Mesenchymal stem cell (in vitro differentiated cells and primary cell): ENCODE measurements around the gene SCIN.
"Not testable (repeated sequence)": the region's sequence is repeated elsewhere in the genome, so short reads cannot be mapped to it uniquely, and the experiment has no call there.

Experiments
- DNase-seq: peaks from one replicate; pipeline ENCODE4 v3.0.0-alpha.2; 2013
- H2AFZ ChIP-seq: one replicate; pipeline ENCODE4 v1.6.1; 2013; ENCODE audit warnings: low read depth, mild to moderate bottlenecking, control low read depth, inconsistent platforms, low read length, moderate library complexity
- H2AK5ac ChIP-seq: 2 replicates; pipeline ENCODE4 v1.6.1; 2013; ENCODE audit warnings: low read length, moderate library complexity, mild to moderate bottlenecking, inconsistent platforms; ENCODE audit not compliant: severe bottlenecking
- H2BK120ac ChIP-seq: one replicate; pipeline ENCODE4 v1.6.1; 2013; ENCODE audit warnings: low read depth, mild to moderate bottlenecking, inconsistent platforms, low read length, moderate library complexity
- H2BK12ac ChIP-seq, 2 experiments: one replicate each; pipeline ENCODE4 v1.6.1; 2013; ENCODE audit warnings: inconsistent platforms in 2 of 2, low read length in 2 of 2, mild to moderate bottlenecking in 2 of 2, moderate library complexity in 2 of 2, control low read depth in 1 of 2
- H2BK15ac ChIP-seq: one replicate; pipeline ENCODE4 v1.6.1; 2013; ENCODE audit warnings: mild to moderate bottlenecking, low read depth, inconsistent platforms; ENCODE audit not compliant: poor library complexity, severe bottlenecking
- H2BK5ac ChIP-seq: 2 replicates; pipeline ENCODE4 v1.6.1; 2013; ENCODE audit warnings: low read depth, mild to moderate bottlenecking, low read length, control low read depth, inconsistent platforms; ENCODE audit not compliant: poor library complexity, severe bottlenecking
- H3K14ac ChIP-seq, 2 experiments: one replicate each; pipeline ENCODE4 v1.6.1; 2013; ENCODE audit warnings: inconsistent platforms in 2 of 2, low read length in 2 of 2, control low read depth in 1 of 2, mild to moderate bottlenecking in 1 of 2, moderate library complexity in 1 of 2
- H3K18ac ChIP-seq, 2 experiments: one replicate each; pipeline ENCODE4 v1.6.1; 2013; ENCODE audit warnings: inconsistent platforms in 2 of 2, low read length in 2 of 2, control low read depth in 1 of 2, low read depth in 1 of 2, mild to moderate bottlenecking in 1 of 2
- H3K23ac ChIP-seq, 2 experiments: one replicate each; pipeline ENCODE4 v1.6.1; 2013; ENCODE audit warnings: inconsistent platforms in 2 of 2, low read length in 2 of 2, mild to moderate bottlenecking in 2 of 2, moderate library complexity in 2 of 2, control low read depth in 1 of 2
- H3K27ac ChIP-seq: 2 replicates; pipeline ENCODE4 v1.5.1; 2013; ENCODE audit warnings: mild to moderate bottlenecking, moderate library complexity, low read length, control low read depth, inconsistent platforms; ENCODE audit not compliant: poor library complexity, severe bottlenecking
- H3K27me3 ChIP-seq, 2 experiments: 2 replicates each; pipeline versions ENCODE4 v1.6.1 to v1.7.0; 2013; ENCODE audit warnings: low read length in 2 of 2, mild to moderate bottlenecking in 2 of 2, moderate library complexity in 2 of 2, control low read depth in 1 of 2, inconsistent platforms in 1 of 2; ENCODE audit not compliant: control insufficient read depth in 1 of 2, insufficient read depth in 1 of 2
- H3K36me3 ChIP-seq, 2 experiments: 2 replicates each; pipeline versions ENCODE4 v1.6.1 to v1.7.0; 2013; ENCODE audit warnings: low read length in 2 of 2, control low read depth in 1 of 2, inconsistent platforms in 1 of 2, low read depth in 1 of 2, mild to moderate bottlenecking in 1 of 2; ENCODE audit not compliant: insufficient read depth in 2 of 2, control insufficient read depth in 1 of 2
- H3K4ac ChIP-seq, 2 experiments: one replicate each; pipeline ENCODE4 v1.6.1; 2013; ENCODE audit warnings: inconsistent platforms in 2 of 2, low read length in 2 of 2, mild to moderate bottlenecking in 2 of 2, moderate library complexity in 2 of 2, control low read depth in 1 of 2, low read depth in 1 of 2
- H3K4me1 ChIP-seq: 2 replicates; pipeline ENCODE4 v1.6.1; 2013; ENCODE audit warnings: low read depth, low read length, control low read depth; ENCODE audit not compliant: control insufficient read depth, insufficient read depth
- H3K4me2 ChIP-seq: 2 replicates; pipeline ENCODE4 v1.6.1; 2013; ENCODE audit warnings: low read length, mild to moderate bottlenecking, inconsistent platforms; ENCODE audit not compliant: poor library complexity, severe bottlenecking
- H3K4me3 ChIP-seq, 2 experiments: 2 replicates each; pipeline versions ENCODE4 v1.5.1 to v1.7.0; 2013; ENCODE audit warnings: low read length in 2 of 2, mild to moderate bottlenecking in 2 of 2, control low read depth in 1 of 2, low read depth in 1 of 2; ENCODE audit not compliant: insufficient read depth in 1 of 2
- H3K79me1 ChIP-seq: replicated peaks from 2 replicates; pipeline ENCODE4 v1.6.1; 2013; ENCODE audit warnings: mild to moderate bottlenecking, control low read depth, low read length, inconsistent platforms; ENCODE audit not compliant: poor library complexity, severe bottlenecking
- H3K9ac ChIP-seq: 2 replicates; pipeline ENCODE4 v1.7.0; 2013; ENCODE audit warnings: mild to moderate bottlenecking, low read length, moderate library complexity
- H3K9me3 ChIP-seq: 2 replicates; pipeline ENCODE4 v1.7.0; 2013; ENCODE audit warnings: mild to moderate bottlenecking, low read length; ENCODE audit not compliant: control insufficient read depth
- H4K8ac ChIP-seq: one replicate; pipeline ENCODE4 v1.6.1; 2013; ENCODE audit warnings: inconsistent platforms, mild to moderate bottlenecking, low read length, moderate library complexity
- H4K91ac ChIP-seq: one replicate; pipeline ENCODE4 v1.6.1; 2013; ENCODE audit warnings: mild to moderate bottlenecking, low read length, inconsistent platforms
- WGBS: methylation state at CpG from one replicate; pipeline ENCODE4 v1.1.7; 2013; ENCODE audit warnings: mixed read lengths; 5-methylcytosine and 5-hydroxymethylcytosine counted together

The SCIN gene

DNA sequence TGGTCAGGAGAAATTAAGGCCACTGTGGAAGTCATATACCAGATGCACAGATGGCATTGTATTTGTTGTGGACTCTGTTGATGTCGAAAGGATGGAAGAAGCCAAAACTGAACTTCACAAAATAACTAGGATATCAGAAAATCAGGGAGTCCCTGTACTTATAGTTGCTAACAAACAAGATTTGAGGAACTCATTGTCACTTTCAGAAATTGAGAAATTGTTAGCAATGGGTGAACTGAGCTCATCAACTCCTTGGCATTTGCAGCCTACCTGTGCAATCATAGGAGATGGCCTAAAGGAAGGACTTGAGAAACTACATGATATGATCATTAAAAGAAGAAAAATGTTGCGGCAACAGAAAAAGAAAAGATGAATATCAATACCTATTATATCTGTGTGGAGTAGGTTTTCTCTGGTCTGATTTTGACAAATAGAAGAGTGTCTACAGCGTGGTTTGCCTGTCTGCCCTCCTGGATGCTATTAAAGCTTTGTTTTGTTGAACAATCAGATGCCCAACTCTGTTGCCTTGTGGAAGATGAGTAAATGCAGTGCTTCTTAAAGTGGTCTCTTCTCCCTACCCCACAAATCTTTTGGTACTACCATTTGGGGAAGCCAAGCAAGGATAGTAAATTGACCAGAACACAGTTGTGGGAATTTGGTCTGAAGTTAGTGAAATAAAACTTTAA is 118.1 kb downstream of the SCIN start:
- H3K4me3 ChIP-seq, H3K27ac ChIP-seq, H2BK15ac ChIP-seq, H3K4ac ChIP-seq, H3K4me1 ChIP-seq, H4K8ac ChIP-seq, H3K27me3 ChIP-seq, H3K14ac ChIP-seq, H3K9ac ChIP-seq, H2AK5ac ChIP-seq, H3K79me1 ChIP-seq, H2BK120ac ChIP-seq, DNase-seq, H2AFZ ChIP-seq, H3K23ac ChIP-seq, H4K91ac ChIP-seq, H3K9me3 ChIP-seq, H3K4me2 ChIP-seq, H3K36me3 ChIP-seq, H2BK5ac ChIP-seq, H3K18ac ChIP-seq, H2BK12ac ChIP-seq: not testable (repeated sequence)
- WGBS: no CpG with 5 or more reads among the region's 3 CpGs

DNA sequence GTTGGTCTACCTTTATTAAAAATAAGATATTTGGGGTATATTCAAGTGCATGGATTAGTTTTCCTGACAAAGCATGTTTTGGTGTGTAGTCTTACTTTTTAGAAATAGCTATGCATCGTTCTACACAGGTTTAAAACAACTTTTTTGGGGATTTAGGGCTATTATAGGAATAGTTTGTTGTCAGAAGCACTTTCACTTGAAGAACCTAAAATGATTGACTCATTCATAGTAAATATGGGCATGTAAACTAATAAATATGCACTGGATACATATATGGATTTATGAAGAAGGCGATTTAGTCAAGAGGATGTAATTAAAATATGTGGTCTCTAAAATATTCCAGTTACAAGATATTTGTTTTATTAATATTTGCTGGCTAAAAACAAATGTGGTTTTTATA is 118.9 kb downstream of the SCIN start:
- no peak overlapping the region for H3K18ac ChIP-seq
- H2BK5ac ChIP-seq: no peak overlapping the region
- H4K8ac ChIP-seq: no peak overlapping the region
- H3K79me1 ChIP-seq: peaks cover 3% of the 10 kb centered on the region
- no peak overlapping the region for H3K4me2 ChIP-seq
- H3K27ac ChIP-seq: no peak overlapping the region
- no peak overlapping the region for H2BK15ac ChIP-seq
- no peak overlapping the region for H2AK5ac ChIP-seq
- H3K23ac ChIP-seq: no peak overlapping the region
- no peak overlapping the region for H4K91ac ChIP-seq
- H2BK120ac ChIP-seq: no peak overlapping the region
- no peak overlapping the region for H3K4ac ChIP-seq
- H3K9ac ChIP-seq: peak overlapping the region; percentile 51
- H3K36me3 ChIP-seq: no peaks in the 10 kb centered on the region
- peak overlapping the region in 1 of 2 experiments; percentile 32 for H3K4me3 ChIP-seq
- no peak overlapping the region for H3K14ac ChIP-seq
- WGBS: 100% methylated on average over 1 of the region's 2 CpGs
- H3K27me3 ChIP-seq: no peaks in the 10 kb centered on the region
- no peak overlapping the region for H2BK12ac ChIP-seq
- H3K4me1 ChIP-seq: peaks cover 4% of the 10 kb centered on the region
- no peaks in the 10 kb centered on the region for H3K9me3 ChIP-seq
- H2AFZ ChIP-seq: no peak overlapping the region
- DNase-seq: no peak

- H3K4me2 ChIP-seq: no peak overlapping the region
- H3K4ac ChIP-seq: no peak overlapping the region
- no peak overlapping the region for H4K91ac ChIP-seq
- H3K4me3 ChIP-seq: no peak overlapping the region
- no peaks in the 10 kb centered on the region for H3K9me3 ChIP-seq
- H2AK5ac ChIP-seq: no peak overlapping the region
- peak overlapping the region; percentile 51 for H3K9ac ChIP-seq
- no peak overlapping the region for H2AFZ ChIP-seq
- H3K27ac ChIP-seq: no peak overlapping the region
- H2BK120ac ChIP-seq: no peak overlapping the region
- H3K18ac ChIP-seq: no peak overlapping the region
- no peak overlapping the region for H2BK15ac ChIP-seq
- H3K14ac ChIP-seq: no peak overlapping the region
- no peak overlapping the region for H2BK5ac ChIP-seq
- H3K36me3 ChIP-seq: no peaks in the 10 kb centered on the region
- H3K4me1 ChIP-seq: peaks cover 4% of the 10 kb centered on the region
- WGBS: no CpG with 5 or more reads among the region's 1 CpG
- no peak overlapping the region for H3K23ac ChIP-seq
- no peak overlapping the region for H4K8ac ChIP-seq
- peaks cover 3% of the 10 kb centered on the region for H3K79me1 ChIP-seq
- H2BK12ac ChIP-seq: no peak overlapping the region
- no peak for DNase-seq
- H3K27me3 ChIP-seq: no peaks in the 10 kb centered on the region
These were observed 119.7 kb downstream of the SCIN start for GRCh38 chr7:12690041-12690878.

GRCh38 chr7:12691388-12691787 is 120.9 kb downstream of the SCIN start:
- H3K27ac ChIP-seq, H3K4me3 ChIP-seq, H2BK120ac ChIP-seq, H2BK12ac ChIP-seq, H2AK5ac ChIP-seq, H3K4ac ChIP-seq, H3K23ac ChIP-seq, H3K9ac ChIP-seq, H3K9me3 ChIP-seq, H2BK15ac ChIP-seq, H3K18ac ChIP-seq, H3K4me1 ChIP-seq, H3K79me1 ChIP-seq, DNase-seq, H3K27me3 ChIP-seq, H2BK5ac ChIP-seq, H2AFZ ChIP-seq, H3K36me3 ChIP-seq, H3K4me2 ChIP-seq, H3K14ac ChIP-seq, H4K8ac ChIP-seq, H4K91ac ChIP-seq: not testable (repeated sequence)
- 100% methylated on average over 2 of the region's 3 CpGs for WGBS
